Measurements from ENCODE around the gene MKNK2.

Gene MKNK2

DNA sequence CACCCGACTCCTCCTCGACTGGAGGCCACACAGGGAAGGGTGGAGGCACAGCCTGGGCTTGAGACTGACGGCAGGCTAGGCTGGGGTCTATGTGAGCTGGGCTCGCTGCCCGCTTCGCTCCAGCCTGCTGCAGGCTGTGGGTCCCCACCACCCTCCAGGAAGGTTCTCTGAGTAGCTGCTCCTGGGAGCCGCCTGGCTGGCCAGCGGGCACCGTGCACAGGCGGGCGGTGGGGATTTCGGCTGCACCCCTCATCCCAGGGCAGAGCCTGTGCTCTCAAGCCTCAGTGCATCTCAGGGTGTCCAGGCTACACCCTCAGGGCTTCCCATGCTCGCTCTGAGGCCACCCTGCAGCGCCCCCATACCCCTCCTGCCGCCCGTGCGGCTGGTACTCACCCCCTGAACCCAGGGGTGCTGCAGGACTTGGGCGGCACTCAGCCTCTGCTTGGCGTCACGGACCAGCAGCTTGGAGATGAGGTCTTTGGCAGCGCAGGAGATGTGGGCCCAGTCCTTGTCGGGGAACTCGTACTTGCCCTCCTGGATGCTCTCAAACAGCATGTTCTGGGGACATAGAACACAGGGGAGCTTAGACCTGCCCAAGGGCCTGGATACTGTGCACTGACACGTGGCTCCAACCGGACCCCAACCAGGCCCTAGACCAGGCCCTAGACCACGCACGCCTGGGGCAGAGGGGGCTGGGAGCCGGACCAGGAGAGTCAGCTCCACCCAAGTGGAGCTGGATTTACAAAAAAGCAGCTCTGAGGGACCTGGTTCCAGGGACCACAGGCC is 10.2 kb downstream of the MKNK2 start:
- FAIRE-seq: no peak
- TF ChIP-seq, protein P1, sequence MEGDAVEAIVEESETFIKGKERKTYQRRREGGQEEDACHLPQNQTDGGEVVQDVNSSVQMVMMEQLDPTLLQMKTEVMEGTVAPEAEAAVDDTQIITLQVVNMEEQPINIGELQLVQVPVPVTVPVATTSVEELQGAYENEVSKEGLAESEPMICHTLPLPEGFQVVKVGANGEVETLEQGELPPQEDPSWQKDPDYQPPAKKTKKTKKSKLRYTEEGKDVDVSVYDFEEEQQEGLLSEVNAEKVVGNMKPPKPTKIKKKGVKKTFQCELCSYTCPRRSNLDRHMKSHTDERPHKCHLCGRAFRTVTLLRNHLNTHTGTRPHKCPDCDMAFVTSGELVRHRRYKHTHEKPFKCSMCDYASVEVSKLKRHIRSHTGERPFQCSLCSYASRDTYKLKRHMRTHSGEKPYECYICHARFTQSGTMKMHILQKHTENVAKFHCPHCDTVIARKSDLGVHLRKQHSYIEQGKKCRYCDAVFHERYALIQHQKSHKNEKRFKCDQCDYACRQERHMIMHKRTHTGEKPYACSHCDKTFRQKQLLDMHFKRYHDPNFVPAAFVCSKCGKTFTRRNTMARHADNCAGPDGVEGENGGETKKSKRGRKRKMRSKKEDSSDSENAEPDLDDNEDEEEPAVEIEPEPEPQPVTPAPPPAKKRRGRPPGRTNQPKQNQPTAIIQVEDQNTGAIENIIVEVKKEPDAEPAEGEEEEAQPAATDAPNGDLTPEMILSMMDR (IDR thresholded peaks at IDR 0.05; ENCODE audit: insufficient read depth, missing control alignments): no peak
- DNase-seq (ENCODE audit: insufficient read length, low spot score): no peak

DNA sequence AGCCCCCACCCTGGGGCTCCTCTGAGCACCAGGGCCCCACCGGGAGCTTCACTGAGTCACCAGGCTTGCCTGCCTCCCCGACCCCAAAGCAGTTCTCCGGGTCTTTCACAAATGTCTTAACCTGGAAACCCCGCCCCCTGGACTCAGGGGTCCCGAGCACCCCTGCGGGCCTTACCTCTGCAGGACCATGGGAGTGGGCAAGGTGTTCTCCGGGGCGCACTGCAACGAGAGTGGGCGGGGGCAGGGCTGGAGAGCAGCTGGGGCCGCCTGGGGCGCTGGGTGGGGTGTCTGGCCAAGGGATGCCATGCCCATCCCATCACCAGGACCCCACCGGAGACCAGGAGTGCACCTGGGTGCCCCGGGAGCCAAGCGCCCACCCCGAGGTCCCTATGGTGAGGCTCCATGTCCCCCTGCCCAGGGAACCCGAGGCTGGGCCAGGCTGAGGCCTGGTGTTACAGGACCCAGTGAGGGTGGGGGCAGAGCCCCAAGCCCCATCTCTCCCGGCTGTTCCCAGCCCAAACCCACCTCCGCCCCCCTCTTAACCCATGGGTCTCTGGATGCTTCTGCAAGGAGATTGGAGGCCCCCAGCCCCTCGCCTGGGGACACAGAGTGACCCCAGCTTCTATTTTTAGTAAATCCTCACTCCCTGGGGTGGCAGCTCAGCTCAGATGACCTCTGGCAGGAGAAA is 10.9 kb downstream of the MKNK2 start:
- FAIRE-seq: no peak
- TF ChIP-seq, protein P1 (IDR thresholded peaks at IDR 0.05; ENCODE audit: insufficient read depth, missing control alignments): no peak

DNA sequence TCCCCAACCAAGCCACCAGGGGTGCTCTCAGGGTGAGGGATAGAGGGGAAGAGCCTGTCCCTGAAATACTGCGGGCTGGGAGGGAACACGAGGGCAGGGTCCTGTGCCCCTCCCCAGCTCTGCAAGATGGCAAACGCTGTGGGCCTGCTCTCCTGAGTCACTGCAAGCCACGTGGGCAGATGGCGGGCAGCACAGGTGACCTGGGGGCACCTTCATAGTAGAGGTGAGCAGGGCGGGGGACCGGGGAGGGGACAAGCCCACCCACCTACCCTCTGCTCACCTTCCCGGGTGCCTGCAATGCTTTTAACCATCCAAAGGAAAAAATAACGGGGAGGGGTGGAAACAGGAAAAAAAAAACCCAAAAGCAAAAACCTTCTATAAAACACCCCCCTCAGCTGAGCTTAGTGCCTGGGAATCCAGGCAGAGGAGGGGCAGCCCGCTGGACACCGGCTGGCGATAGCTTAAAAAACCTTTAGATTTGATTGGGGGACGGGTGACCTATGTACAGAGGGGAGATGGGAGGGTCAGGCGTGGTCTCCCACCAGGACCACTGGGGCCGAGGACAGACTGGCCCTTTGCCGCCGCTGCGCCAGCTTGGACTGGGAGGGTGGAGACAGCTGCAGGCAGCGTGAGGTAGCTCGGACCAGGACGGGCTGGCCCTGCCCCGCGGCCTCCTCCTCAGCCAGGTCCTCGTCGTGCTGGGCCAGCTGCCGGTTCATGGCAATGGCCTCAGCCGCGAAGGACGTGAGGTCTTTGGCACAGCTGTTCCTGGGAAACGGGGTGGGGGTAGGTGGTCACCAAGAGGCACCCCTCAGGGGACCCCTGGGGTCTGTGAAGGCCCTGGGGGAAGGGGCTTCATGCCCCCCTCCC is 11.7 kb downstream of the MKNK2 start:
- TF ChIP-seq, protein P1 (IDR thresholded peaks at IDR 0.05; ENCODE audit: insufficient read depth, missing control alignments): no peak
- DNase-seq (ENCODE audit: insufficient read length, low spot score) (no peak), FAIRE-seq (no peak)

More for the DNA sequence above, 10.9 kb downstream of the MKNK2 start:
- no peak for DNase-seq (ENCODE audit: insufficient read length, low spot score)

DNA sequence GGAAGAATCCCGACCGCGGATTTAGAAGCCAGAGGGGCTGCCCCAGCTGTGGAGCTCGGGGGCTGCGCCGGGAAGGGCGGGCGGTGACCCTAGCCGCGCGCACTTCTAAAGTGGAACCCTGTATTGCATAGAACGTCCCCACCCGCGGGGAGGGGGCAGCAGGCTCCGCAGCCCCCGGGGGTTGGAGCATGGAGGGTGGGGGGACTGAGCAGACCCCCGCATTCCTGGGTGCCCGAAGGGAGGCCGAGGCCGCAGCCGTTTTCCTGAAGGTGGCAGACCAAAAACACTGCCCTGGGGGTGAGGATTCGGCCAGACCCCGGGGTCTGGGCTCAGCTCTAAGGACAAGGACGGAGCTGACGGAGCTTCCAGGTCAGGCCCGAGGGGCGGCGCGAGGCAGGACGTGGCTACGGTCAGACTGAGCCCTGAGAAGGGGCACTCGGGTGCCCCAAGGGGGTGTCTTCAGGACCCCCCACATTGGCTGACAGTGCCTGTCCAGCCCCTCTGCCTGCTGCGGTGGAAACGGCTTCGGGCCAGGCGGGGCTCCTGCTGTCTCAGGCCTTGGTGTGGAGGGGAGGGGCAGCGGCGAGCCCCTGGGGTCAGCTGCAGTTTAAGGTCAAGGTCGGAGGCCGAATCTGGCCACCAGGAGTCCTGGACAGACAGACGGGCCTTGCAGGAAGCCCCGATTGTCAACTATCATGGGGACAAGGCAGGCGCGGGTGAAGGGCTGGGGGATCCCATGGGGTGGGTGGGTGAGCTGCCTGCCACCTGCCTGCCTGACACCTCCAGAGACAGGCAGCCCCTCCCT is 12.6 kb downstream of the MKNK2 start:
- TF ChIP-seq, protein P1 (IDR thresholded peaks at IDR 0.05; ENCODE audit: insufficient read depth, missing control alignments): no peak
- DNase-seq (ENCODE audit: insufficient read length, low spot score) (no peak), FAIRE-seq (no peak)

DNA sequence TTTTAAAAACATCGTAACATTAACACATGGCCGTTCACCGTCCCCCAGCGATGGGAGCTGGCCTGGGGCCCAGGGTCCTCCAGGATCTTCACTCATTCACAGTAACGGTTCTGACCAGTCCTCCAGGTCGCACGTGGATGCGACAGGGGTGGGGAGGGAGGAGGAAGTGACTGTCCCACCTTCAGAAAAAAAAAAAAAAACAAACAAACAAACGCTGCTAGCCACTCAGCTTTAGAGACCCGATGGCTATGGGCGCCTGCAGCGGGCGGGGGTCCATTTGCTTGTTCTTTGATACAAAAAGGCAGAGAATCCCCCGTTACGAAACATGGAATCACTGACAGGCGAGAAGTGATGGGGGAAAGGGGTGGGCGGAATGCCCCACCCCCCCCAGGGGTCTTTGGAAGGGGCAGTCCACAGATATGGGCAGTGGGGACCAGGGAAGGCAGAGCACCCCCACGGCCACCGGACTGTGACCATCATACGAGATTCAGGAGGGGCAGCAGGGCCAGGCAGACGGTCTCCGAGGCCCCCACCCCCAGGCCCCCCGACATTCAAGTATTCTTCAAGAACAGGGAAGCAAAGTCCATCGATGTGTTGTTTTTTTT is 13.3 kb downstream of the MKNK2 start:
- TF ChIP-seq, protein P1 (IDR thresholded peaks at IDR 0.05; ENCODE audit: insufficient read depth, missing control alignments): no peak
- DNase-seq (ENCODE audit: insufficient read length, low spot score): no peak
- FAIRE-seq: no peak

DNA sequence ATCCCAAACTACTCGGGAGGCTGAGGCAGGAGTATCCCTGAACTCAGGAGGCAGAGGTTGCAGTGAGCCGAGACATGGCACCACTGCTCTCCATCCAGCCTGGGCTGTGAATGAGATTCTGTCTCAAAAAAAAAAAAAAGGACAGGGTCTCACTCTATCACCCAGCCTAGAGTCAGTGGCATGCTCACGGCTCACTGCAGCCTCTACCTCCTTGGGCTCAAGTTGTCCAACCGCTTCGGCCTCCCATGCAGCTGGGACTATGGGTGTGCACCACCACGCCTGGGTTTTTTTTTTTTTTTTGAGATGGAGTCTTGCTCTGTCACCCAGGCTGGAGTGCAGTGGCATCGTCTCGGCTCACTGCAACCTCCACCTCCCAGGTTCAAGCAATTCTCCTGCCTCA is 14.6 kb downstream of the MKNK2 start:
- TF ChIP-seq, protein P1 (IDR thresholded peaks at IDR 0.05; ENCODE audit: insufficient read depth, missing control alignments): no peak
- FAIRE-seq: no peak
- DNase-seq (ENCODE audit: insufficient read length, low spot score): no peak
